Loucy (cell line): ENCODE measurements around the gene TGM3.

Experiments used
- H2AFZ ChIP-seq: fragments of 200-600 bp; sonication (generic); 2 replicates; pipeline ENCODE4 v1.6.0; 2016; ENCODE audit warnings: antibody characterized with exemption, mild to moderate bottlenecking, low read length, moderate library complexity
- H3F3A ChIP-seq: fragments of 200-600 bp; 2 replicates; pipeline ENCODE4 v1.6.0; 2016; ENCODE audit warnings: antibody characterized with exemption, low read depth, mild to moderate bottlenecking
- H3K27me3 ChIP-seq: fragments of 200-600 bp; sonication (generic); 2 replicates; pipeline ENCODE4 v1.6.1; 2014; ENCODE audit warnings: low read length, mild to moderate bottlenecking; ENCODE audit not compliant: insufficient read depth, poor library complexity, severe bottlenecking
- H3K36me3 ChIP-seq: fragments of 200-600 bp; sonication (generic); 2 replicates; pipeline ENCODE4 v1.6.1; 2016; ENCODE audit warnings: low read length; ENCODE audit not compliant: insufficient read depth
- H3K4me1 ChIP-seq: fragments of 200-600 bp; sonication (generic); 2 replicates; pipeline ENCODE4 v1.5.1; 2014; ENCODE audit warnings: low read length, mild to moderate bottlenecking; ENCODE audit not compliant: insufficient read depth, poor library complexity, severe bottlenecking
- H3K4me2 ChIP-seq: fragments of 200-600 bp; sonication (generic); 2 replicates; pipeline ENCODE4 v1.6.0; 2014; ENCODE audit warnings: antibody characterized with exemption, low read length, low read depth, mild to moderate bottlenecking; ENCODE audit not compliant: poor library complexity, severe bottlenecking
- H3K4me3 ChIP-seq: fragments of 200-600 bp; sonication (generic); 2 replicates; pipeline ENCODE4 v1.5.1; 2014; ENCODE audit warnings: low read length, mild to moderate bottlenecking, mixed read lengths; ENCODE audit not compliant: poor library complexity, severe bottlenecking
- H3K79me2 ChIP-seq: fragments of 200-600 bp; sonication (generic); 2 replicates; pipeline ENCODE4 v1.6.1; 2014; ENCODE audit warnings: low read length; ENCODE audit not compliant: insufficient read depth
- H3K9ac ChIP-seq: fragments of 200-600 bp; sonication (generic); 2 replicates; pipeline ENCODE4 v1.6.0; 2014; ENCODE audit warnings: mild to moderate bottlenecking, low read depth, low read length, moderate library complexity; ENCODE audit not compliant: poor library complexity, severe bottlenecking
- H3K9me2 ChIP-seq: fragments of 200-600 bp; sonication (generic); replicated peaks from 2 replicates; pipeline ENCODE4 v1.6.1; 2016; ENCODE audit warnings: low read depth, low read length, mixed read lengths
- H3K9me3 ChIP-seq: fragments of 200-600 bp; sonication (generic); 2 replicates; pipeline ENCODE4 v1.6.1; 2014; ENCODE audit warnings: mild to moderate bottlenecking, antibody characterized with exemption, low read length, low read depth; ENCODE audit not compliant: insufficient read depth
- H4K20me1 ChIP-seq: fragments of 200-600 bp; sonication (generic); 2 replicates; pipeline ENCODE4 v1.6.0; 2014; ENCODE audit warnings: antibody characterized with exemption, low read length, mild to moderate bottlenecking; ENCODE audit not compliant: insufficient read depth, poor library complexity, severe bottlenecking
- CTCF ChIP-seq: fragments of 200-600 bp; sonication (generic); conservative IDR thresholded peaks from 2 replicates; pipeline ENCODE4 v1.5.1; 2014; ENCODE audit warnings: mild to moderate bottlenecking, antibody characterized with exemption, low read length
- EZH2phosphoT487 ChIP-seq: fragments of 200-600 bp; IDR thresholded peaks from 2 replicates; pipeline ENCODE4 v1.6.1; 2018; ENCODE audit warnings: antibody characterized with exemption, mild to moderate bottlenecking, moderate library complexity, borderline replicate concordance

The TGM3 gene

GRCh38 chr20:2302384-2303060 lies 6.7 kb downstream of the TGM3 start:
- no peaks in the 10 kb centered on the region for H4K20me1 ChIP-seq
- no peak overlapping the region for H3K4me3 ChIP-seq
- no peaks in the 10 kb centered on the region for H3K4me1 ChIP-seq
- no peaks in the 10 kb centered on the region for H3K27me3 ChIP-seq
- no peaks in the 10 kb centered on the region for H3K79me2 ChIP-seq
- no peaks in the 10 kb centered on the region for H3K9me2 ChIP-seq
- no peak overlapping the region for H3K9ac ChIP-seq
- no peaks in the 10 kb centered on the region for H3K36me3 ChIP-seq
- H2AFZ ChIP-seq = no peak overlapping the region
- H3F3A ChIP-seq = no peaks in the 10 kb centered on the region
- no peaks in the 10 kb centered on the region for H3K9me3 ChIP-seq
- H3K4me2 ChIP-seq = no peak overlapping the region
- TF ChIP-seq CTCF = no peak
- TF ChIP-seq EZH2phosphoT487 = no peak

GRCh38 chr20:2303673-2304072 lies 7.9 kb downstream of the TGM3 start:
- H3K27me3 ChIP-seq = no peaks in the 10 kb centered on the region
- no peaks in the 10 kb centered on the region for H3K79me2 ChIP-seq
- H2AFZ ChIP-seq = no peak overlapping the region
- no peaks in the 10 kb centered on the region for H4K20me1 ChIP-seq
- no peak overlapping the region for H3K4me3 ChIP-seq
- no peaks in the 10 kb centered on the region for H3K9me3 ChIP-seq
- TF ChIP-seq CTCF (no peak), EZH2phosphoT487 (no peak)
- H3F3A ChIP-seq = no peaks in the 10 kb centered on the region
- H3K36me3 ChIP-seq = no peaks in the 10 kb centered on the region
- no peaks in the 10 kb centered on the region for H3K4me1 ChIP-seq
- no peak overlapping the region for H3K9ac ChIP-seq
- no peak overlapping the region for H3K4me2 ChIP-seq
- H3K9me2 ChIP-seq = no peaks in the 10 kb centered on the region

GRCh38 chr20:2304180-2304579 lies 8.4 kb downstream of the TGM3 start:
- Histone ChIP-seq H2AFZ (no peak overlapping the region), H3K4me1 (no peaks in the 10 kb centered on the region), H3K9me3 (no peaks in the 10 kb centered on the region), H4K20me1 (no peaks in the 10 kb centered on the region), H3F3A (no peaks in the 10 kb centered on the region), H3K79me2 (no peaks in the 10 kb centered on the region), H3K9me2 (no peaks in the 10 kb centered on the region), H3K4me2 (no peak overlapping the region), H3K36me3 (no peaks in the 10 kb centered on the region), H3K27me3 (no peaks in the 10 kb centered on the region), H3K4me3 (no peak overlapping the region), H3K9ac (no peak overlapping the region)
- TF ChIP-seq EZH2phosphoT487 (no peak), CTCF (no peak)
